Raji (cell line): ENCODE measurements around the gene GRHL3.

Experiments used
- POLR2A ChIP-seq: IDR thresholded peaks from 2 replicates; pipeline ENCODE4 v1.6.1; 2011; ENCODE audit warnings: low read depth, low read length, control low read depth; ENCODE audit not compliant: insufficient read depth

The GRHL3 gene

GRCh38 chr1:24343412-24344089 lies 24.4 kb downstream of the GRHL3 start:
- no peak for TF ChIP-seq POLR2A

GRCh38 chr1:24344090-24344742 lies 25.1 kb downstream of the GRHL3 start:
- TF ChIP-seq POLR2A: no peak

- no peak for TF ChIP-seq POLR2A
Observed at GRCh38 chr1:24345334-24345733, 26.2 kb downstream of the GRHL3 start.

GRCh38 chr1:24347159-24347934 lies 28.2 kb downstream of the GRHL3 start:
- no peak for TF ChIP-seq POLR2A

GRCh38 chr1:24348196-24348595 lies 29.0 kb downstream of the GRHL3 start:
- TF ChIP-seq POLR2A: no peak

- TF ChIP-seq POLR2A: no peak
Observed at GRCh38 chr1:24349891-24350290, 30.7 kb downstream of the GRHL3 start.

GRCh38 chr1:24351247-24351646 lies 32.1 kb downstream of the GRHL3 start:
- TF ChIP-seq POLR2A: no peak

GRCh38 chr1:24351918-24352627 lies 32.9 kb downstream of the GRHL3 start:
- no peak for TF ChIP-seq POLR2A

GRCh38 chr1:24353292-24353891 lies 34.2 kb downstream of the GRHL3 start:
- TF ChIP-seq POLR2A: no peak

- TF ChIP-seq POLR2A: no peak
Observed at GRCh38 chr1:24355466-24355865, 36.3 kb downstream of the GRHL3 start.

GRCh38 chr1:24357038-24357437 lies 37.9 kb downstream of the GRHL3 start:
- TF ChIP-seq POLR2A: no peak

- no peak for TF ChIP-seq POLR2A
Observed at GRCh38 chr1:24360681-24361080, 41.5 kb downstream of the GRHL3 start.

- no peak for TF ChIP-seq POLR2A
Observed at GRCh38 chr1:24361811-24362210, 42.7 kb downstream of the GRHL3 start.

GRCh38 chr1:24362396-24362795 lies 43.2 kb downstream of the GRHL3 start:
- TF ChIP-seq POLR2A: no peak
